ENCODE results near the gene ARSK. TPM values are rescaled to one million over a fixed set of nuclear protein-coding genes. Genes with fewer than 3 reads are reported as not detected.

Gene ARSK
- total and polyA plus RNA-seq, 12 donors: 2.3 to 15.3 (median 7.7) TPM

DNA sequence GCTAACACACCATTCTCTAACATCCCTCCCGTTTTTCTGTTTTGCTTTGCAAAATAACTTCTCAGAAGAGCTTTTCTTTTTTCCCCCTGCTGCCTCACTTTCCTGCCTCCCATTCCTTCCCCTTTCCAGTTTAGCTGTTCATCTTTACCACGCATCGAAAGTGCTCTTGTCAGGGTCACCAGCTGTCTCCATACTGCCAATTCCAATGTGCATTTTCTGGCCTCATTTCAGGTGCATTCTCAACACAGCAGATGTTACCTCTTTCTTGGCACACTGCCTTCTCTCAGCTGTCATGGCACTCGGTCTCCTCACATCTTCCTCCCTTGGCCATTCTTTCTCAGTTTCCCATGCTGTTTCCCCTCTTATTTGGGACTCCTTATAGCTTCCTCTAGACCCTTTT, 9.5 kb downstream of the ARSK start:
- Histone ChIP-seq H3K9me3 (replicated peaks in 1 of 3) (peaks cover 0 to 3% (median 0%) of the 10 kb centered on the region in 3 donors), H3K36me3 (replicated peaks in 1 of 2) (no peaks in the 10 kb centered on the region), H3K4me1 (replicated peaks in 1 of 2) (no peaks in the 10 kb centered on the region), H3K27ac (no peak overlapping the region), H3K4me3 (no peak overlapping the region), H3K27me3 (no peaks in the 10 kb centered on the region)
- 77 to 82% (median 80%) methylated on average over 4 of the region's 4 CpGs for WGBS, 4 donors
- no peak for DNase-seq
- intact Hi-C loops (cut with DNase I): no loop called here
- no peak for TF ChIP-seq POLR2A (IDR thresholded peaks at IDR 0.05)
- TF ChIP-seq, protein P1, sequence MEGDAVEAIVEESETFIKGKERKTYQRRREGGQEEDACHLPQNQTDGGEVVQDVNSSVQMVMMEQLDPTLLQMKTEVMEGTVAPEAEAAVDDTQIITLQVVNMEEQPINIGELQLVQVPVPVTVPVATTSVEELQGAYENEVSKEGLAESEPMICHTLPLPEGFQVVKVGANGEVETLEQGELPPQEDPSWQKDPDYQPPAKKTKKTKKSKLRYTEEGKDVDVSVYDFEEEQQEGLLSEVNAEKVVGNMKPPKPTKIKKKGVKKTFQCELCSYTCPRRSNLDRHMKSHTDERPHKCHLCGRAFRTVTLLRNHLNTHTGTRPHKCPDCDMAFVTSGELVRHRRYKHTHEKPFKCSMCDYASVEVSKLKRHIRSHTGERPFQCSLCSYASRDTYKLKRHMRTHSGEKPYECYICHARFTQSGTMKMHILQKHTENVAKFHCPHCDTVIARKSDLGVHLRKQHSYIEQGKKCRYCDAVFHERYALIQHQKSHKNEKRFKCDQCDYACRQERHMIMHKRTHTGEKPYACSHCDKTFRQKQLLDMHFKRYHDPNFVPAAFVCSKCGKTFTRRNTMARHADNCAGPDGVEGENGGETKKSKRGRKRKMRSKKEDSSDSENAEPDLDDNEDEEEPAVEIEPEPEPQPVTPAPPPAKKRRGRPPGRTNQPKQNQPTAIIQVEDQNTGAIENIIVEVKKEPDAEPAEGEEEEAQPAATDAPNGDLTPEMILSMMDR (IDR thresholded peaks at IDR 0.05): no peak

DNA sequence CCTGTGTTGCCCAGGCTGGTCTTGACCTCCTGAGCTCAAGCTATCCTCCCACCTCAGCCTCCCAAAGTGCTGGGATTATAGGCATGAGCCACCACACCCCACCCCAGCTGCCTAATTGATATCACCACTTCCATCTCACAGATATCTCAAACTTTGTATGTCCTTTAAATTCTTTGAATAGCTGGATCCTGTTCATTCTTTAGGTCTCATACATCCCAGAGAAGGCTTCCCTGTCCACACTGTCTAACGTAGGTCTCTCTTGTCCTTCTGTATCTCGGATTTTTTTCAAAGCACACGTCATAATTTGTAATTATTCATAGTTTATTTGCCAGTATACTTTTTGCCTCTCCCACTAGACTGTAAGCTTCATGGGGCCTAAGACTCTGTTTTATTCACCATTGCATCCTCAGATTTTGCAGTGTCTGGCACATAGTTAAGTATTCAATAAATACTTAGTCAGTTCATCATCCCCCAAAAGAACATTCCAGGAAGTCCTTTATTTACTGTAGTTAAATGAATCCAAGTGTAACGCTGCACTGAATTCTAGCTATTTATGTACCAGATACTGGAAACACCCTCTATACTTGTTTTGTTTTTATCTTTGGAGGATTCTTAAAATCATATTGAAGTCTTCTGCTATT, 10.5 kb downstream of the ARSK start:
- Histone ChIP-seq H3K36me3 (replicated peaks in 1 of 2) (no peaks in the 10 kb centered on the region), H3K4me1 (replicated peaks in 1 of 2) (no peaks in the 10 kb centered on the region), H3K27me3 (no peaks in the 10 kb centered on the region), H3K4me3 (no peak overlapping the region), H3K9me3 (replicated peaks in 1 of 3) (no peaks in the 10 kb centered on the region), H3K27ac (no peak overlapping the region)
- intact Hi-C loops (cut with DNase I): no loop called here
- DNase-seq: no peak
- 88 to 93% (median 90%) methylated on average over 4 of the region's 4 CpGs for WGBS, 4 donors
- TF ChIP-seq, protein P1 (IDR thresholded peaks at IDR 0.05): no peak
- no peak for TF ChIP-seq POLR2A (IDR thresholded peaks at IDR 0.05)

DNA sequence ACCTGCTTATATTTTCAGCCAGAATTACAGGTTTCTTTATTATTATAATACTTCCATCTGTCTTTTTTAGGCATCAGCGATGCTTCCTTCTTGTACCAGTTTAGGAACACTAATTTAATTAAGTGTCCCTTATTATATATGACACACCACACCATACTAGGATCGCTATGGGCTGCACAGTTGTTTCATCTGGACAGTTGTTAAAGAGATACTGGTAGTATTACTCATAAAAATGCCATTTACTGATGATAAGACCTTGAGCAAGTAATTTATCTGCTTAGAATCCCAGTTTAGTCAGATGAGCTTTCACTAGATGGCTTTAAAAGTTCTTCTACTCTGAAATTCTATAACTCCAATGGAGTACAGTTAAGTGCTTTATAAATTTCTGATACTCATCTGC, 17.1 kb downstream of the ARSK start:
- intact Hi-C loops (cut with DNase I): no loop called here
- Histone ChIP-seq H3K9me3 (replicated peaks in 1 of 3) (no peaks in the 10 kb centered on the region), H3K36me3 (replicated peaks in 1 of 2) (peaks cover 0 to 5% of the 10 kb centered on the region in 2 donors)

DNA sequence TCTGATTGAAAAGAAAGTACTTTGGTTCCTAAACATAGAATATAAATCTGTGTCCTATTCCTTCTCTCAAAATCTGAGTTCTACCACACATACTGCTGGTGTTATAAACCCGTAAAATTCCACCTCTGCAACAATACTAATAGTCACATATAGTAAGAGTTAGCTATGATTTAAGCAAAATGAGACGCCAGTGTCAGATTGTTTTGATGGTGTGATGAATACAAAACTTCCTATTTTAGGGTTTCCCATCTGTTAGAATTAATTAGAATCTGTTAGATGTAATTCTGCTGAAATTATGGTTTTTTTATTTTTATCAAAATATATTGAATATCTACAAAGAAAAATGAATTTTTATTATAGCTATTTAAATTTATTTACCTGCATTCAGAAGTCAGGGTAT, 26.7 kb downstream of the ARSK start:
- no peak overlapping the region for H3K27ac ChIP-seq
- no peaks in the 10 kb centered on the region for H3K4me1 ChIP-seq (replicated peaks in 1 of 2)
- no peaks in the 10 kb centered on the region for H3K9me3 ChIP-seq (replicated peaks in 1 of 3)
- TF ChIP-seq POLR2A (IDR thresholded peaks at IDR 0.05): no peak
- TF ChIP-seq, protein P1 (IDR thresholded peaks at IDR 0.05): no peak
- WGBS, 4 donors: 90 to 97% (median 95%) methylated on average over 2 of the region's 2 CpGs
- intact Hi-C loops (cut with DNase I): no loop called here
- no peak overlapping the region for H3K4me3 ChIP-seq
- no peaks in the 10 kb centered on the region for H3K36me3 ChIP-seq (replicated peaks in 1 of 2)
- H3K27me3 ChIP-seq: no peaks in the 10 kb centered on the region
- DNase-seq: no peak

More for the DNA sequence above, 17.1 kb downstream of the ARSK start:
- TF ChIP-seq POLR2A (IDR thresholded peaks at IDR 0.05): no peak
- TF ChIP-seq, protein P1 (IDR thresholded peaks at IDR 0.05): no peak
- Histone ChIP-seq H3K27me3 (no peaks in the 10 kb centered on the region), H3K27ac (no peak overlapping the region), H3K4me3 (no peak overlapping the region), H3K4me1 (replicated peaks in 1 of 2) (peaks cover 0 to 12% of the 10 kb centered on the region in 2 donors)
- DNase-seq: peak in 1 of 7 donors; percentile 9
- 55 to 73% (median 61%) methylated on average over 2 of the region's 2 CpGs for WGBS, 4 donors
